OCI-LY3 (cell line): ENCODE measurements around the gene LMO7.

Experiments used
- EZH2phosphoT487 ChIP-seq: fragments of 200-600 bp; shearing (Covaris generic); IDR thresholded peaks from 2 replicates; pipeline ENCODE4 v1.6.1; 2018; ENCODE audit warnings: antibody characterized with exemption, mixed run types, low read depth
- TF ChIP-seq, protein P1 (sequence below): fragments of 200-600, 300-600 bp; sonication (generic); IDR thresholded peaks from 2 replicates; pipeline ENCODE4 v1.5.1; 2014; ENCODE audit warnings: antibody characterized with exemption, low read length, low read depth

DNA sequence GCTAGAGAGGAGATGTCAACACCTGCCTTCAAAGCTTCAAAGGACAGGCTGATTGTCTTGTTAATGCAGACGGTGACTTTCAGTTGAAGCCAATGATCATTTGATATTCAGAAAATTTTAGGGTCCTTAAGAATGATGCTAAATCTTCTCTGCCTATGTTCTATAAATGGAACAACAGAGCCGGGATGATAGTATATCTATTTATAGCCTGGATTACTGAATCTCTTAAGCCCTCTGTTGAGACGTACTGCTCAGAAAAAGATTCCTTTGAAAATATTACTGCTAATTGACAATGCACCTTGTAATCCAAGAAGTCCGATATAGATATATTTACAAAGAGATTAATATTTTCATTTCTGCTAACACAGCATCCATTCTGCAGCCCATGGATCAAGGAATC, 35.8 kb upstream of the LMO7 start:
- TF ChIP-seq, protein P1, sequence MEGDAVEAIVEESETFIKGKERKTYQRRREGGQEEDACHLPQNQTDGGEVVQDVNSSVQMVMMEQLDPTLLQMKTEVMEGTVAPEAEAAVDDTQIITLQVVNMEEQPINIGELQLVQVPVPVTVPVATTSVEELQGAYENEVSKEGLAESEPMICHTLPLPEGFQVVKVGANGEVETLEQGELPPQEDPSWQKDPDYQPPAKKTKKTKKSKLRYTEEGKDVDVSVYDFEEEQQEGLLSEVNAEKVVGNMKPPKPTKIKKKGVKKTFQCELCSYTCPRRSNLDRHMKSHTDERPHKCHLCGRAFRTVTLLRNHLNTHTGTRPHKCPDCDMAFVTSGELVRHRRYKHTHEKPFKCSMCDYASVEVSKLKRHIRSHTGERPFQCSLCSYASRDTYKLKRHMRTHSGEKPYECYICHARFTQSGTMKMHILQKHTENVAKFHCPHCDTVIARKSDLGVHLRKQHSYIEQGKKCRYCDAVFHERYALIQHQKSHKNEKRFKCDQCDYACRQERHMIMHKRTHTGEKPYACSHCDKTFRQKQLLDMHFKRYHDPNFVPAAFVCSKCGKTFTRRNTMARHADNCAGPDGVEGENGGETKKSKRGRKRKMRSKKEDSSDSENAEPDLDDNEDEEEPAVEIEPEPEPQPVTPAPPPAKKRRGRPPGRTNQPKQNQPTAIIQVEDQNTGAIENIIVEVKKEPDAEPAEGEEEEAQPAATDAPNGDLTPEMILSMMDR = no peak
- TF ChIP-seq EZH2phosphoT487 = no peak
